RWPE1 (cell line): Measurements from ENCODE around the gene WNK1.
"Not testable (repeated sequence)": the region's sequence is repeated elsewhere in the genome, so short reads cannot be mapped to it uniquely, and the experiment has no call there.

Experiments
- CTCF ChIA-PET: fragments of 350-600 bp; sonication (Branson Sonifier 250); formaldehyde crosslinking; extraction: SDS; loops from one replicate; lab custom pipeline; 2021; lab: Yijun Ruan, JAX
- POLR2A ChIA-PET: fragments of 400-600 bp; formaldehyde crosslinking; extraction: SDS; loops from one replicate; lab custom pipeline; 2020; ENCODE audit warnings: antibody characterized with exemption; ENCODE audit not compliant: low non-redundant PET; lab: Yijun Ruan, JAX
- DNase-seq: peaks from one replicate; pipeline ENCODE4 v3.0.0; 2012; ENCODE audit warnings: low spot score
- H3K27ac ChIP-seq: fragments of 450-650 bp; 2 replicates; pipeline ENCODE4 v1.5.1; 2017
- CTCF ChIP-seq: fragments of 450-650 bp; conservative IDR thresholded peaks from 2 replicates; pipeline ENCODE4 v1.5.1; 2017; ENCODE audit warnings: low read depth, mild to moderate bottlenecking

Gene WNK1

GRCh38 chr12:777550-778047, 25.2 kb downstream of the WNK1 start:
- DNase-seq = no peak
- no peak for TF ChIP-seq CTCF
- ChIA-PET POLR2A (no interaction called here), CTCF (interaction anchor here (1.1 kb wide), 1 partner anchor 23 kb away, joined by 3 read pairs; no protein-coding TSS in a partner anchor)
- no peak overlapping the region for H3K27ac ChIP-seq

GRCh38 chr12:778615-779014, 26.2 kb downstream of the WNK1 start:
- no peak for TF ChIP-seq CTCF
- ChIA-PET POLR2A (no interaction called here), CTCF (no interaction called here)
- H3K27ac ChIP-seq = no peak overlapping the region
- no peak for DNase-seq

- no peak overlapping the region for H3K27ac ChIP-seq
- ChIA-PET CTCF (interaction anchor here (0.5 kb wide), 1 partner anchor 1259 kb away, joined by 6 read pairs; no protein-coding TSS in a partner anchor), POLR2A (no interaction called here)
- DNase-seq = peak; percentile 28
- TF ChIP-seq CTCF = no peak
These were observed 27.7 kb downstream of the WNK1 start for GRCh38 chr12:779745-780734.

- no peak overlapping the region for H3K27ac ChIP-seq
- TF ChIP-seq CTCF = no peak
- POLR2A ChIA-PET = interaction anchor here (0.5 kb wide), 1 partner anchor 134 kb away, joined by 3 read pairs; no protein-coding TSS in a partner anchor
- CTCF ChIA-PET = interaction anchor here (0.6 kb wide), 1 partner anchor 460 kb away, joined by 4 read pairs; no protein-coding TSS in a partner anchor
- DNase-seq = no peak
These were observed 28.5 kb downstream of the WNK1 start for GRCh38 chr12:780750-781379.

GRCh38 chr12:785706-786105, 33.3 kb downstream of the WNK1 start:
- CTCF ChIA-PET = no interaction called here
- no peak for TF ChIP-seq CTCF
- POLR2A ChIA-PET = no interaction called here
- H3K27ac ChIP-seq = no peak overlapping the region
- DNase-seq = no peak

- ChIA-PET POLR2A (no interaction called here), CTCF (no interaction called here)
- no peak for DNase-seq
- TF ChIP-seq CTCF = no peak
- H3K27ac ChIP-seq = no peak overlapping the region
These were observed 35.9 kb downstream of the WNK1 start for GRCh38 chr12:788288-788687.

GRCh38 chr12:788762-789161, 36.4 kb downstream of the WNK1 start:
- H3K27ac ChIP-seq, CTCF ChIA-PET, DNase-seq: not testable (repeated sequence)
- POLR2A ChIA-PET = interaction anchor here (0.5 kb wide), 1 partner anchor 21 kb away, joined by 3 read pairs; no protein-coding TSS in a partner anchor
